Fibroblast of lung (primary cell): ENCODE data around the gene C19orf44. TPM values are rescaled to one million over a fixed set of nuclear protein-coding genes. Genes with fewer than 3 reads are reported as not detected.

Source experiments
- DNase-seq, 2 donors: peaks; one replicate each; pipeline versions ENCODE4 v3.0.0 to v3.0.0-alpha.2; 2010; ENCODE audit warnings: low read depth in 2 of 2
- H2AFZ ChIP-seq: 2 replicates; pipeline ENCODE4 v1.5.1; 2012; ENCODE audit warnings: low read length, control low read depth, inconsistent platforms
- H3K27ac ChIP-seq: 2 replicates; pipeline ENCODE4 v1.5.1; 2011; ENCODE audit warnings: low read length, control low read depth; ENCODE audit not compliant: insufficient read depth
- H3K27me3 ChIP-seq: 2 replicates; pipeline ENCODE4 v1.5.1; 2011; ENCODE audit warnings: mild to moderate bottlenecking, low read length; ENCODE audit not compliant: control insufficient read depth, insufficient read depth
- H3K36me3 ChIP-seq: 2 replicates; pipeline ENCODE4 v1.5.1; 2011; ENCODE audit warnings: low read length; ENCODE audit not compliant: control insufficient read depth, insufficient read depth
- H3K4me1 ChIP-seq: 2 replicates; pipeline ENCODE4 v1.5.1; 2011; ENCODE audit warnings: low read length; ENCODE audit not compliant: control insufficient read depth, insufficient read depth; ENCODE audit errors: extremely low read depth
- H3K4me2 ChIP-seq: 2 replicates; pipeline ENCODE4 v1.5.1; 2011; ENCODE audit warnings: low read length, control low read depth; ENCODE audit not compliant: insufficient read depth; ENCODE audit errors: extremely low read depth
- H3K4me3 ChIP-seq, 4 experiments: fragments of 200-600 bp in 1 of 4; sonication (generic) in 1 of 4; replicated peaks in 1 of 4; 2 replicates each; pipeline ENCODE4 v1.5.1; 2011 to 2016; ENCODE audit warnings: low read length in 4 of 4, low read depth in 3 of 4, mild to moderate bottlenecking in 3 of 4, control low read depth in 2 of 4, inconsistent platforms in 1 of 4, mixed read lengths in 1 of 4; ENCODE audit not compliant: insufficient read depth in 1 of 4; ENCODE audit errors: control extremely low read depth in 1 of 4
- H3K79me2 ChIP-seq: 2 replicates; pipeline ENCODE4 v1.5.1; 2012; ENCODE audit warnings: mild to moderate bottlenecking, low read length, inconsistent platforms; ENCODE audit not compliant: control insufficient read depth, insufficient read depth
- H3K9ac ChIP-seq: 2 replicates; pipeline ENCODE4 v1.5.1; 2011; ENCODE audit warnings: mild to moderate bottlenecking, low read length, control low read depth; ENCODE audit not compliant: insufficient read depth
- H3K9me3 ChIP-seq: 2 replicates; pipeline ENCODE4 v1.5.1; 2012; ENCODE audit warnings: low read depth, low read length; ENCODE audit not compliant: control insufficient read depth, insufficient read depth
- H4K20me1 ChIP-seq: 2 replicates; pipeline ENCODE4 v1.5.1; 2011; ENCODE audit warnings: low read length; ENCODE audit not compliant: control insufficient read depth, insufficient read depth; ENCODE audit errors: extremely low read depth
- EZH2 ChIP-seq: IDR thresholded peaks from 2 replicates; pipeline ENCODE4 v1.5.1; 2012; ENCODE audit warnings: low read length, control low read depth, mild to moderate bottlenecking; ENCODE audit errors: missing control alignments
- polyA plus RNA-seq, 2 donors: library from polyadenylated mRNA; depleted of rRNA in 1 of 2; stranded (reverse) in 1 of 2; unstranded in 1 of 2; fragments of >200 nt; gene quantifications; 2 replicates each; pipeline ENCODE4 v1.2.1, GENCODE V29; 2011 to 2012; ENCODE audit warnings: missing spikeins in 1 of 2
- total RNA-seq: library from RNA; depleted of rRNA; stranded (reverse); fragments of >200 nt; gene quantifications from 2 replicates; pipeline ENCODE4 v1.2.1, GENCODE V29; 2014
- TF ChIP-seq, protein P1 (sequence below), 2 donors: IDR thresholded peaks in 1 of 2; conservative IDR thresholded peaks in 1 of 2; 1 replicate in 1 of 2; 2 replicates in 1 of 2; pipeline ENCODE4 v1.5.1; 2011 to 2012; ENCODE audit warnings: low read length in 2 of 2, control low read depth in 1 of 2, inconsistent platforms in 1 of 2, low read depth in 1 of 2, mild to moderate bottlenecking in 1 of 2

C19orf44 gene
- total and polyA plus RNA-seq, 2 donors (not counting 1 experiment from before 2014, with no cell fraction given): 2.9 to 3.6 TPM

DNA sequence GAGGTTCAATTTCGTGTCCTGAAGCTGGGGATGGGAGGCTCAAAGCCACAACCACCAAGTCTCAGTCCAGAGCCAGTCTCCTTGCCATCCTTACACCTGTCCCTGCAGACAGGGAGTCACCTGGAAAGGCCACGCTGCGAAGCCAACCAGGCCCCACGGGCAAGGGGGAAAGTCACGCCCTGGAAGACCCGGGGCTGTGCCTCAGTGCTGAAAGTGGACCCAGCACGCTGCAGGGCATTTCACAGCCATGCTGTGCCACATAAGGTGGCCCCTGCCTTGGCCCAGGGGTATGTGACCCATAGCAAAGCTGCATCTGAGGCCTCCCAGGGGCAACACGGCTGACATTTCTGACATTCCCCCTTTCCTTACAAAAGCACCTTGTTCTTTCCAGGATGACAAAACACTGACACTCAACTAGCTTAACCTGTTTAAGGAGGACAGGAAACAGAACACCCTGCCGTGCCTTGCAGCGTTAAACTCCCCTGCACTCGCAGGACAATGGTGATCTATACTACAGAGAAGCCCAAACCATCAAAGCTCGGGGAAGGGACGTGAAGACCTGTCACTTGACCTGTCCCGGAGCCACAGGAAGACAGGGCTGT lies 31.2 kb downstream of the C19orf44 start:
- Histone ChIP-seq H3K4me2 (no peak overlapping the region), H3K79me2 (no peaks in the 10 kb centered on the region), H3K27me3 (no peaks in the 10 kb centered on the region), H3K4me1 (no peaks in the 10 kb centered on the region), H4K20me1 (no peaks in the 10 kb centered on the region), H3K36me3 (peaks cover 44% of the 10 kb centered on the region), H3K9me3 (no peaks in the 10 kb centered on the region), H3K4me3 (no peak overlapping the region), H3K27ac (no peak overlapping the region), H2AFZ (no peak overlapping the region), H3K9ac (no peak overlapping the region)
- no peak for TF ChIP-seq EZH2
- TF ChIP-seq, protein P1, sequence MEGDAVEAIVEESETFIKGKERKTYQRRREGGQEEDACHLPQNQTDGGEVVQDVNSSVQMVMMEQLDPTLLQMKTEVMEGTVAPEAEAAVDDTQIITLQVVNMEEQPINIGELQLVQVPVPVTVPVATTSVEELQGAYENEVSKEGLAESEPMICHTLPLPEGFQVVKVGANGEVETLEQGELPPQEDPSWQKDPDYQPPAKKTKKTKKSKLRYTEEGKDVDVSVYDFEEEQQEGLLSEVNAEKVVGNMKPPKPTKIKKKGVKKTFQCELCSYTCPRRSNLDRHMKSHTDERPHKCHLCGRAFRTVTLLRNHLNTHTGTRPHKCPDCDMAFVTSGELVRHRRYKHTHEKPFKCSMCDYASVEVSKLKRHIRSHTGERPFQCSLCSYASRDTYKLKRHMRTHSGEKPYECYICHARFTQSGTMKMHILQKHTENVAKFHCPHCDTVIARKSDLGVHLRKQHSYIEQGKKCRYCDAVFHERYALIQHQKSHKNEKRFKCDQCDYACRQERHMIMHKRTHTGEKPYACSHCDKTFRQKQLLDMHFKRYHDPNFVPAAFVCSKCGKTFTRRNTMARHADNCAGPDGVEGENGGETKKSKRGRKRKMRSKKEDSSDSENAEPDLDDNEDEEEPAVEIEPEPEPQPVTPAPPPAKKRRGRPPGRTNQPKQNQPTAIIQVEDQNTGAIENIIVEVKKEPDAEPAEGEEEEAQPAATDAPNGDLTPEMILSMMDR (conservative IDR thresholded peaks at IDR 0.05 in 1 of 2, IDR thresholded peaks at IDR 0.05 in 1 of 2; ENCODE audit: low read depth in 1 of 2, low read length in 2 of 2): no peak
- no peak for DNase-seq

DNA sequence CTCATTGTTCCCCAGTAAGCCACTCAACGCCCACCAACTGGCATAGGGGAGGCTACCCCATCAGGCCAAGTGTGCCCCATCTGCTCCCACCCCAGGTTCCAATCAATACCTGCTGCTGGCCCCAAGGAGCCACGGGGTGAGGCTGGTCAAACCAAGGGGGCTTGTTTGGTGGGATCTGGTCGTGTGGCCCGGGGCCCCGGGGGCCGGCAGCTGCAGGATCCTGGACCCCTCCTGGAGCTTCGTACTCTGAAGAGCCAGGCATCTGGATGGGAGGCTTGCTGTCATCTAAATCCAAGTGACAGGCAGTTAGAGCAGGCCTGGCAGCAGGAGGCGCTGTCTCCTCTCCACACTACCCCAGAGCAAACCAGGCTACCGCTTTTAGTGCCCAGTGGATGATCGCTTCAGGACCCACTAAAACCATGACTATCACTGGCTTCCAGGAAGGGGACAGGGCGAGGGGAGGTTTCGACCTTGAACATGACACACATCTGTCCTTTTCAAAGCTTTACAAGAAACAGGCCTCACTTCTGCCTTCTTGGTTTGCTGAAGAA lies 31.9 kb downstream of the C19orf44 start:
- H3K27ac ChIP-seq: no peak overlapping the region
- H3K4me3 ChIP-seq: no peak overlapping the region
- peaks cover 45% of the 10 kb centered on the region for H3K36me3 ChIP-seq
- H3K9ac ChIP-seq: no peak overlapping the region
- no peak for TF ChIP-seq EZH2
- TF ChIP-seq, protein P1 (conservative IDR thresholded peaks at IDR 0.05 in 1 of 2, IDR thresholded peaks at IDR 0.05 in 1 of 2; ENCODE audit: low read depth in 1 of 2, low read length in 2 of 2): peak; percentile 16 to 64
- H2AFZ ChIP-seq: no peak overlapping the region
- no peaks in the 10 kb centered on the region for H3K27me3 ChIP-seq
- no peak overlapping the region for H3K4me2 ChIP-seq
- DNase-seq: peak in 1 of 2 donors; percentile 29
- H3K4me1 ChIP-seq: no peaks in the 10 kb centered on the region
- no peaks in the 10 kb centered on the region for H4K20me1 ChIP-seq
- no peaks in the 10 kb centered on the region for H3K79me2 ChIP-seq
- H3K9me3 ChIP-seq: no peaks in the 10 kb centered on the region

DNA sequence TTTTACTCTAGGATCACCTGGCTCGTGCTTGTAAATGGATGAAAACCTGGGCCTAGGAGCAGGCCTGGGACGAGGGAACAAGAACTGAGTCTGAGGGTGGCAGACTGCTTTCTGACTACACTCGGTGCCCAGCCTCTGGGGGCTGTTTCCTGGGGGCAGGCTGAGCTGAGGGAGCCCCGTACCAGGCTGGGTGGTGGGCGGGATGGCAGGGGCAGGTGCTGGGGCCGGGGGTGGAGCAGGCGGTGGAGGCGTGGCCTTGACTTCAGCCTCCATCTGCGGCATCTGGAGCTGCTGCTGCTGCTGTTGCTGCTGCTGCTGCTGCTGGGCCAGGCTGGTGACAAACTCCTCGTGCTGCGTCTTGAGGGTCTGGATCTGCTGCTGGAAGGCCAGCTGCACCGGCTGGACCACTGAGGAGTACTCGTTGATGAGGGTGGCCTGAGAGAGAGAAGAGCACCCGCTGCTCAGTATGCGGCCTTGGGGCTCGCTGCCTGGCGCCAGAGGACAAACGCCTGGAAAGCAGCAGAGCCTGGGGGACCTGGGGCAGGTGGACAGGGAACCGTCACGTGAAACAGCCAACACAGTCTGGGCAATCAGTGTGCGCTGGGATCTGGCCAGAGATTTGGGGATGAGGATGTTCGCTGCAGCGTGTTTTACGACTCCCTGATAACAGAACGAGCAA lies 33.4 kb downstream of the C19orf44 start:
- Histone ChIP-seq H3K9ac (no peak overlapping the region), H3K9me3 (no peaks in the 10 kb centered on the region), H3K36me3 (peaks cover 46% of the 10 kb centered on the region), H3K4me1 (no peaks in the 10 kb centered on the region), H3K4me3 (no peak overlapping the region), H3K27ac (no peak overlapping the region), H2AFZ (no peak overlapping the region), H3K79me2 (no peaks in the 10 kb centered on the region), H4K20me1 (no peaks in the 10 kb centered on the region), H3K27me3 (no peaks in the 10 kb centered on the region), H3K4me2 (no peak overlapping the region)
- no peak for TF ChIP-seq EZH2
- TF ChIP-seq, protein P1 (conservative IDR thresholded peaks at IDR 0.05 in 1 of 2, IDR thresholded peaks at IDR 0.05 in 1 of 2; ENCODE audit: low read depth in 1 of 2, low read length in 2 of 2): no peak
- no peak for DNase-seq
